SJSA1 (cell line): ENCODE measurements around the gene BCL2. TPM values are rescaled to one million over a fixed set of nuclear protein-coding genes. Genes with fewer than 3 reads are reported as not detected.

Experiments used
- DNase-seq, 2 experiments: peaks; one replicate each; pipeline ENCODE4 v3.0.0-alpha.2; 2015 to 2020; ENCODE audit warnings: low spot score in 2 of 2, low read depth in 1 of 2
- H3K27ac ChIP-seq: fragments of 250-450 bp; sonication (Bioruptor Pico); 2 replicates; pipeline ENCODE4 v1.5.1; 2020; ENCODE audit warnings: mild to moderate bottlenecking, moderate library complexity
- H3K27me3 ChIP-seq: fragments of 250-450 bp; sonication (Bioruptor Pico); replicated peaks from 2 replicates; pipeline ENCODE4 v1.5.1; 2020; ENCODE audit warnings: mild to moderate bottlenecking, moderate library complexity
- H3K36me3 ChIP-seq: fragments of 250-450 bp; sonication (Bioruptor Pico); 2 replicates; pipeline ENCODE4 v1.5.1; 2020; ENCODE audit warnings: mild to moderate bottlenecking
- H3K4me1 ChIP-seq: fragments of 250-450 bp; sonication (Bioruptor Pico); replicated peaks from 2 replicates; pipeline ENCODE4 v1.6.1; 2021; ENCODE audit warnings: mild to moderate bottlenecking
- H3K4me3 ChIP-seq: fragments of 250-450 bp; sonication (Bioruptor Pico); 2 replicates; pipeline ENCODE4 v1.5.1; 2020; ENCODE audit warnings: mild to moderate bottlenecking
- H3K9me3 ChIP-seq: fragments of 250-450 bp; sonication (Bioruptor Pico); replicated peaks from 2 replicates; pipeline ENCODE4 v1.5.1; 2020; ENCODE audit warnings: mild to moderate bottlenecking
- total RNA-seq: library from RNA; depleted of rRNA; stranded (reverse); fragments of >200 nt; shearing (Covaris generic); gene quantifications from 2 replicates; pipeline ENCODE4 v1.2.3, GENCODE V29; 2014

Gene BCL2
- total RNA-seq, 1 experiment from 2014 or later, result 7.8 TPM

DNA sequence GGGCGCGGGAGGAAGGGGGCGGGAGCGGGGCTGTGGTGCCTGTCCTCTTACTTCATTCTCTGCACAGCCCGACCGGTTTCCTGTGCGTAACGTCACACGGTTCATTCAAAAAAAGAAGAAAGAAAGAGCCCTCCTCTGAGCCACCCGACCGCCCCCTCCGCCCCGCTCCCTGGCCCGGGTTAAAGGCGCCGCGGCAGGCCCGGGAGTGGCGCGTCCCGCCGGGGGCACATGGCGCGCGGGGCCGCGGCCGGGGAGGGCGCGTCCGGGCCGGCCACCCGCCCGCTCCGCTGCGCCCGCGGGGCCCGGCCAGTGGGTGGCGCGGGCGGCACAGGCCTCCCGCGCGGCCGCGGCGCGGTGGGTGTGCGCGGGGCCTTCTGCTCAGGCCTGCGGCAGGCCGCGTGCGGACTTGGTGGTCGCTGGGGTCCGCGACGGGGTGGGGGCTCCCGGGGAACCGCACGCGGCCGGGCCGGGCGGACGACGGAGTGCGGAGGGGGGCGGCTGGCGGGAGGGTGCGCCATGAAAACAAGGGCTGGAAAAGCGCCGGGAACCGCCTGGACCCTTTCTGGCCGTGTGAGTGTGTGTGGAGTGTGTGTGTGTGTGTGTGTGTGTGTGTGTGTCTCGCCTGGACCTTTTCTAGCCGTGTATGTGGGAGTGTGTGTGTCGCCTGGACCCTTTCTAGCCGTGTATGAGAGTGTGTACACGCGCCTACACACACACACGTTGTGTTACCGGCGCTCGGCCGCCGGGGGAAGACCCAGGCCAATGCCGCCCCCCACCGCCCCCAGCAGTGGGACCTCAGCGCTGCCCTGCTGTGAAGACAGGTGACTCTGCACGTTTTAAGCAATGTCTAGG lies 780 bp upstream of the BCL2 start:
- no peaks in the 10 kb centered on the region for H3K9me3 ChIP-seq
- H3K4me3 ChIP-seq, result peak overlapping the region; percentile 60
- peak overlapping the region; percentile 78 for H3K27ac ChIP-seq
- peaks cover 29% of the 10 kb centered on the region for H3K4me1 ChIP-seq
- no peaks in the 10 kb centered on the region for H3K36me3 ChIP-seq
- DNase-seq, result peak; percentile 73 to 82
- H3K27me3 ChIP-seq, result no peaks in the 10 kb centered on the region

DNA sequence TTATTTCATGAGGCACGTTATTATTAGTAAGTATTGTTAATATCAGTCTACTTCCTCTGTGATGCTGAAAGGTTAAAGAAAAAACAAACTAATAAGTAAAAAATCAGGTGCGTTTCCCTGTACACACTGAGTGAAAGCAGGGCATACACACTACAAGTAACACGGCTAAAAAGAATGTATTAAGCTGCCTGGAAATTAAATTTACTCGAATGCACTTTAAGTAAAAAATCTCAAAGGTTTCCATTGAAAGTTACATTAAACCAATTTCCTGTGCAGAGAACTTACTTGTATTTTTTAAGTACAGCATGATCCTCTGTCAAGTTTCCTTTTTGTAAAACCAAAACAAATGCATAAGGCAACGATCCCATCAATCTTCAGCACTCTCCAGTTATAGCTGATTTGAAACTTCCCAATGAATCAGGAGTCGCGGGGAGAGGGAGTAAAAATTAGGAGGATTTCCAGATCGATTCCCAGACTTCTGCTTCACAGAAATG lies 633 bp downstream of the BCL2 start:
- H3K9me3 ChIP-seq, result no peaks in the 10 kb centered on the region
- no peak overlapping the region for H3K27ac ChIP-seq
- H3K4me1 ChIP-seq, result peaks cover 29% of the 10 kb centered on the region
- peak overlapping the region; percentile 60 for H3K4me3 ChIP-seq
- H3K36me3 ChIP-seq, result no peaks in the 10 kb centered on the region
- H3K27me3 ChIP-seq, result no peaks in the 10 kb centered on the region
- no peak for DNase-seq

DNA sequence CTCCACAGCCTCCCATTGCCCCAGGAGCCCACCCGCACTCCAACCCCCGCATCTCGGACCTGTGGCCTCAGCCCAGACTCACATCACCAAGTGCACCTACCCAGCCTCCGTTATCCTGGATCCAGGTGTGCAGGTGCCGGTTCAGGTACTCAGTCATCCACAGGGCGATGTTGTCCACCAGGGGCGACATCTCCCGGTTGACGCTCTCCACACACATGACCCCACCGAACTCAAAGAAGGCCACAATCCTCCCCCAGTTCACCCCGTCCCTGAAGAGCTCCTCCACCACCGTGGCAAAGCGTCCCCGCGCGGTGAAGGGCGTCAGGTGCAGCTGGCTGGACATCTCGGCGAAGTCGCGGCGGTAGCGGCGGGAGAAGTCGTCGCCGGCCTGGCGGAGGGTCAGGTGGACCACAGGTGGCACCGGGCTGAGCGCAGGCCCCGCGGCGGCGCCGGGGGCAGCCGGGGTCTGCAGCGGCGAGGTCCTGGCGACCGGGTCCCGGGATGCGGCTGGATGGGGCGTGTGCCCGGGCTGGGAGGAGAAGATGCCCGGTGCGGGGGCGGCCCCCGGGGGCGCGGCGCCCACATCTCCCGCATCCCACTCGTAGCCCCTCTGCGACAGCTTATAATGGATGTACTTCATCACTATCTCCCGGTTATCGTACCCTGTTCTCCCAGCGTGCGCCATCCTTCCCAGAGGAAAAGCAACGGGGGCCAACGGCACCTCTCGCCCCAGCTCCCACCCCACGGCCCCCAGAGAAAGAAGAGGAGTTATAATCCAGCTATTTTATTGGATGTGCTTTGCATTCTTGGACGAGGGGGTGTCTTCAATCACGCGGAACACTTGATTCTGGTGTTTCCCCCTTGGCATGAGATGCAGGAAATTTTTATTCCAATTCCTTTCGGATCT lies 1.3 kb downstream of the BCL2 start:
- no peaks in the 10 kb centered on the region for H3K27me3 ChIP-seq
- H3K9me3 ChIP-seq, result no peaks in the 10 kb centered on the region
- no peak overlapping the region for H3K27ac ChIP-seq
- H3K4me3 ChIP-seq, result peak overlapping the region; percentile 60
- H3K36me3 ChIP-seq, result no peaks in the 10 kb centered on the region
- peaks cover 29% of the 10 kb centered on the region for H3K4me1 ChIP-seq
- DNase-seq, result peak in 1 of 2 experiments; percentile 49

DNA sequence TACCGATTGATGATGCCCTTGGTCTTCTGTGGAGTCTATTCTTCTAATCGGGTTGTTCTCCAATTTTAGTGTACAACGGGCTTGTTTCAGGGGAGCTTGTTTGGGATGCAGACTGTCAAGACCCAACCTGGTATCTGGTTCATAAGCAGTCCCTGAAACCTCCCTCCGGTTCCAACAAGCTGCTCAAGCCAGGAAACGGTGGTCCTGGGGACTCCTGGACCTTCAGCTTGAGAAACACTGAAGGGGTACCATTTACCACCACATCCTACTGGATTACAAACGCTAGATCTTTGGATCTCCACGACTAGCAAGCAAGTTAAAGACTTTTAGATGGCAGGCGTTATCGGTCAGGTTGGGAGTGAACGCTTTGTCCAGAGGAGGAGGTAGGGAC lies 2.0 kb downstream of the BCL2 start:
- Histone ChIP-seq H3K27ac (no peak overlapping the region), H3K4me1 (peaks cover 25% of the 10 kb centered on the region), H3K9me3 (no peaks in the 10 kb centered on the region), H3K27me3 (no peaks in the 10 kb centered on the region), H3K36me3 (no peaks in the 10 kb centered on the region), H3K4me3 (peak overlapping the region; percentile 60; the same call in 1 of the 2 replicates)
- no peak for DNase-seq

DNA sequence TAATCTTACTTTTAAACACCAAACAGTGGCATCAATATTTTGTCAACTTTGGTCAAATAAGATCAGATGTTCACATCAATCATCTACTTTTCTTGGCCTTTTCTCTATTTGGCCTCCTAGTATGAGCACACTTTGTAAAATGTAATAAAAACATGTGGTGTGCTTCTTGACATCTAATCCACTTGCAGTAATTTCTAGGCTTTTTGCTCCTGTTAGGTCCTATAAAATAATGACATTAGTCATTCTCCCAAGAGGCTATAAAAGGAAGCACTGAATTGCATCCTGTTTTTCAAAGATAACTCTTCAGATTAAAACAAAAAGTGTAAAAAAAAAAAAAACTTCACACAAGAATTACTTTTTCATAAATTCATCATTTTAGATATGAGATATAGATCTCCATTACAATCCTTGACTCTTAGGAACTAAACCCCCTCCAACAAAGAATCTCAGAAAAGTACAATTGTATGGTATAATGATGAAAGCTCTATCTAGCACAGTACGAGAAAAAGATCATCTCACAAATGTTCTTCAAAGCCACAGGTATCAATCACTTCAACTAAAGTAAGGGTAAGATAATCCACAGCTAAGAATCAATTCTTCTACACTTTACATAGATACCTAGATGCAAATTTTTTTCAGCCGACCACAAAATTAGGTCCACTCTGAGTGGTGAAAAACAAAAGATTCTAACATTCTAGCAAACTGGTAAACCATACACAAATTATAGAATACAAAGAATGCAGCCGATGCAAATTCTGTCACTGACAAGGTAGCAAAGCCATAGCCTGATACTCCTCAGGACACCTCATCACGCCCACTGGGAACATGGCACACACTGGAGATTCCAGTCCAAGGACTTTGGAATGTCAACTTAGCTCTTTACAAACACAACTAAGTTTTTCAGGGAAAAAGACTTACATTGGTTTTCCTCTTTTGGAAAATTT lies 2.7 kb downstream of the BCL2 start:
- no peak overlapping the region for H3K4me3 ChIP-seq
- no peaks in the 10 kb centered on the region for H3K36me3 ChIP-seq
- H3K9me3 ChIP-seq, result no peaks in the 10 kb centered on the region
- DNase-seq, result no peak
- no peak overlapping the region for H3K27ac ChIP-seq
- H3K4me1 ChIP-seq, result peaks cover 23% of the 10 kb centered on the region
- no peaks in the 10 kb centered on the region for H3K27me3 ChIP-seq

DNA sequence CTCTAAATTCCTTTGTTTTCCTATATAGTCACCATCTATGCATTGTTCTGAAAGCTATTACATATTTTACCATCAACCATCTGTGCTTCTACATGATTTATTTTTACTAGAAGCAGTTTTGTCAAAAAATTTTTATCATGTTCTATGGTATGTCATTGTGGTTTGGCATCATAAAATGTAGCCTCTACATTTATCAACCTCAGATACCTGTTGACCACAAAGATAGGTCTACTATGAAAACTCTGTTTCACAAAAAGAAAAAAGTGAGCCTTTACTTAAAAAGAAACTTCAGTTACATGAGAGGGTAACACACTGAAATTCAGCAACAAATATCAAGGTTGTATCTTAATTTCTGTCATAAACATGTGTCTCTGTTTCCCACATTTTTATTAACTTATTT lies 3.7 kb downstream of the BCL2 start:
- Histone ChIP-seq H3K4me3 (no peak overlapping the region), H3K27me3 (no peaks in the 10 kb centered on the region), H3K36me3 (no peaks in the 10 kb centered on the region), H3K4me1 (peaks cover 23% of the 10 kb centered on the region), H3K9me3 (no peaks in the 10 kb centered on the region), H3K27ac (no peak overlapping the region)
- DNase-seq, result no peak

DNA sequence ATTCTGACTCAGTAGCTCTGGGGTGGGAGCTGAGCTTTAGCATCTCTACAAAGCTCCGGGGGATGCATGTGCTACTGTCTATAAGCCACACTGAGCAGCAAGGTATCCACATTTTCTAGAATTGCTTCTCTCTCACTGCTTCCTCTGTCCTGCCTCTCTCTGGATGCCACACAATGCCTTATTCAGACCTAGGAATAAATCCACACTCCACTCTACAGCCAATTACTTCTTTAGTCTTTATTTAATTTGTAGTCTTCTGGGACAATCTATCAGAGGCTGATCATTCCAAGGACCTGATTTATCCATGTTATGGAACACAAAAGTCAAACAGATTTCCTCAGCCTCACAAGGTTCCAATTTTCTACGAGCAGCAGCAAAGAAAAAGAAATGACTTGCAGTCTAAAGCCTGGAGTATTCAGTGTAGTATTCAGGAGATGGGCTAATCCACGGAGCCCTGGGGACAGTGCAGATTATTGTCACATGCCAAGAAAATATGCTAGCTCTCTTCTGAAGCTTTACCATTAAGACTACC lies 4.4 kb downstream of the BCL2 start:
- Histone ChIP-seq H3K36me3 (no peaks in the 10 kb centered on the region), H3K4me1 (peaks cover 18% of the 10 kb centered on the region), H3K9me3 (no peaks in the 10 kb centered on the region), H3K4me3 (no peak overlapping the region), H3K27me3 (no peaks in the 10 kb centered on the region), H3K27ac (no peak overlapping the region)
- no peak for DNase-seq

DNA sequence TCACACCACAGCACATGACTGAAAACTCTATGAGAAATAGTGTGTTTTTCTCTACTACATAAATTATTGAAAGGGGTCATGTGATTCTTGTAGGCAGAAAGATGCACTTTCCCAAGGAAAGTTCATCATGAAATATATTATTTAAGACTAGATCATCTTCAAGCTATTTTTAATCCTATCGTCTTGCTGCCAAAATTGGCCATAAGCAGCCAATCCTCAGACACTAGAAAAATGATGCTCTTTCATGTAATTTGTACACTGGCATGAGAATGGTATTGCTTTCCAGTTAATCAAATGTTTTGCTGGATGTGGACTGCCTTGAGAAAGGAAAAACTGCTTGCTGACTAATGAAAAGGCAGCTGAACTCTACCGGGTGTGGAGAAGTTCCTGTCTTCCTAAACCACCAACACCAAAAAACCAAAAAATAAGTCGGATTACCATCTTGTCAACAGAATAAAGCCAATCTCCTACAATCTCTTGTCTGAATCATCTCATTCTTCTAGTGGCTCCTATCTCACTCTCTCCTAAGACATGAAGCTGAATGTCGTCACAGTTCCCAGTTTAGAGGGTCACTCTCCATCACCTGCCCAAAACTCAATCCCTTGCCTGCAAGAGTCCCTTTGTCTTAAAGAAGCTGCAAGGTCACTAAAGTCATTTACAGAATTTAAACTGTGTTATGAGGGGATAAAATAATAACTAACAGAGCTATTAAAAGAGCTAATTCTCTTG lies 5.3 kb downstream of the BCL2 start:
- H3K4me1 ChIP-seq, result peaks cover 18% of the 10 kb centered on the region
- no peak overlapping the region for H3K4me3 ChIP-seq
- no peak for DNase-seq
- no peak overlapping the region for H3K27ac ChIP-seq
- H3K9me3 ChIP-seq, result no peaks in the 10 kb centered on the region
- no peaks in the 10 kb centered on the region for H3K27me3 ChIP-seq
- no peaks in the 10 kb centered on the region for H3K36me3 ChIP-seq

DNA sequence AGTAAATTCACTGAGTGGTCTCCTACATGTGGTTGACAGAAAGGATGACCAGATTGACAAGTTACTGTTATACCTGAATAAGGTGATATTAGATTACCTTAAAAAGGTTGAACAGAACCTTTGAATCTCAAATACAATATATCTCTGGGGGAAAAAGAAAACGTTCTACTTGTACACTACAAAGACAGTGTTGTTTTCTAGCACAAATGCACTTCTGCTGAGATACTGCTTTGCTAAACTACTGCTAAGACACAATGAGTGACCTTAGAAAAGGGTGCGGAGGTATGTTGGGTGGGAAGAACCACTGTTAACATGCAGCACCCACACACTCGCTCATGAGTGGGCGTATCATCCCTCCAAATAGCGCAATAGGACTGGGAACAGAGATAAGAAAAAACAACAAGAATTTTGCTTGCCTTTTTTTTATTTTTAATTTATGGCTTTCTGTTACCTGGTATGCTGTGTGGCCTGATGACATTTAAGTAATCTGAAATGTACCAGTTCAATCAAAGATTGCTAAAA lies 6.1 kb downstream of the BCL2 start:
- no peaks in the 10 kb centered on the region for H3K9me3 ChIP-seq
- no peak overlapping the region for H3K27ac ChIP-seq
- H3K4me1 ChIP-seq, result peaks cover 14% of the 10 kb centered on the region
- DNase-seq, result no peak
- H3K27me3 ChIP-seq, result no peaks in the 10 kb centered on the region
- no peaks in the 10 kb centered on the region for H3K36me3 ChIP-seq
- no peak overlapping the region for H3K4me3 ChIP-seq

DNA sequence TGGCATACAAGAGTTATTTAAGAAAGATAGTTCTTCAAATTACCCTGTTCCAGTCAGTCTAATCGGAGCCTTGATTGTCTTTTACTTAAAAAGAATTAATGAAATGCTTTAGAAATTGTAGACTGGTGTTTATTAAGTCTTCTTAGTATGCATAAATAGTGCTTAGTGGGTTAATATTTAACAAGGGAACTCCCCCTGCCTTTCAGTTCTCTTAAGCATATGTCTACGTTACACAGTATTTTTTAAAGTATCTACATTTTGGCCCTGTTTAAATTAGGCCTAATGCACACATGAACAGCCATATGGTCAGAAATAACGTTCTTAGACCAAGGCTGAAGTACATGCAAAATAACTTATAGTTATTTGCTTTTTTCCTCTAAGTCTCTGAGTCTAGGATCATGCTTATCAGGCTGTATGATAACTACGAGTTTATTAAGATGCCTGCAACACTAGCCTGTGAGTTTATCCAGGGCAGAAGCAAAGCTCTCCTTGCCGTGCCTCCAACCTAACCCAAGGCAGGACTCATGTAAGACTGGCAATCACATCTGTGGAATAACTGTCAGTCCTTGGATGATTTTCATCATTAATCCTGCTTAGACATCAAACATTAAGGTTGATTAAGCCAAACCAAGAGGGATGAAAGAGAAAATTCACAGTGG lies 6.7 kb downstream of the BCL2 start:
- Histone ChIP-seq H3K4me3 (no peak overlapping the region), H3K27me3 (no peaks in the 10 kb centered on the region)

DNA sequence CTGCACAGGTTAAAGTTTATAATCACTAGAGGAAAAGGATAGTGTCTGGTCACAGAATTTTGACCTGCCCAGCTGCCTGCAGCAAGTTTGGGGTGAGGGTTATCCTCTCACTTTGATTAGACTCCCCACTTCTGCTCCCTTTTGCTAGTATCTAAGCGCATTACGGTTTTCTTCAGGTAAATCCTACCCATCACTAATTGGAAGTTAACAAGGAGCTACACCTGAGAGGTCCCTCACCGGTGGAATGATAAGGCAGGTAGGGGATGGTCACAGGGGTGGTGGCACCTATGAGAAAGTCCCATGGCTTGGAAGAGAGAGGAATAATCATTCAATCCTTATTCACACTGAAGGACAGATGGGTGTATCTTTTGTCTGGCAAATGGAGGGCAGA lies 7.6 kb downstream of the BCL2 start:
- H3K4me3 ChIP-seq, result no peak overlapping the region
- H3K36me3 ChIP-seq, result no peaks in the 10 kb centered on the region
- H3K9me3 ChIP-seq, result no peaks in the 10 kb centered on the region
- no peak overlapping the region for H3K27ac ChIP-seq
- peaks cover 6% of the 10 kb centered on the region; the same call in 1 of the 2 replicates for H3K4me1 ChIP-seq
- DNase-seq, result no peak
- H3K27me3 ChIP-seq, result no peaks in the 10 kb centered on the region

More for the DNA sequence above, 6.7 kb downstream of the BCL2 start:
- Histone ChIP-seq H3K36me3 (no peaks in the 10 kb centered on the region), H3K9me3 (no peaks in the 10 kb centered on the region), H3K4me1 (peaks cover 9% of the 10 kb centered on the region), H3K27ac (no peak overlapping the region)
- DNase-seq, result no peak
